Prostate gland (tissue), 2 donors: ENCODE results near the gene OR52E6. TPM values are rescaled to one million over a fixed set of nuclear protein-coding genes. Genes with fewer than 3 reads are reported as not detected.

Experiments
- DNase-seq: peaks from one replicate; pipeline ENCODE4 v3.0.0-alpha.2; 2019; ENCODE audit warnings: low spot score
- H3K27ac ChIP-seq, 2 donors: fragments of 200-600 bp; sonication (generic); 2 replicates each; pipeline ENCODE4 v1.5.1; 2017 to 2019
- H3K27me3 ChIP-seq: fragments of 200-600 bp; sonication (generic); replicated peaks from 2 replicates; pipeline ENCODE4 v1.5.1; 2019; ENCODE audit not compliant: insufficient read depth
- H3K36me3 ChIP-seq, 2 donors: fragments of 200-600 bp; sonication (generic); 1 replicate in 1 of 2; 2 replicates in 1 of 2; pipeline versions ENCODE4 v1.5.1 to v1.8.1; 2017 to 2019
- H3K4me1 ChIP-seq: fragments of 200-600 bp; sonication (generic); replicated peaks from 2 replicates; pipeline ENCODE4 v1.5.1; 2019
- H3K4me3 ChIP-seq, 2 donors: fragments of 200-600 bp; sonication (generic); 2 replicates each; pipeline ENCODE4 v1.5.1; 2017 to 2019
- H3K9me3 ChIP-seq: fragments of 200-600 bp; sonication (generic); 2 replicates; pipeline ENCODE4 v1.5.1; 2017
- POLR2A ChIP-seq: fragments of 450-650 bp; IDR thresholded peaks from one replicate; pipeline ENCODE4 v1.6.1; 2016; ENCODE audit warnings: antibody characterized with exemption, mild to moderate bottlenecking
- POLR2AphosphoS5 ChIP-seq: sonication (generic); formaldehyde crosslinking; IDR thresholded peaks from one replicate; pipeline ENCODE4 v1.6.1; 2017; ENCODE audit warnings: antibody characterized with exemption
- WGBS: methylation state at CpG from one replicate; pipeline ENCODE4 v1.1.5; 2018; 5-methylcytosine and 5-hydroxymethylcytosine counted together
- intact Hi-C: fragments of 100-400 bp; cut with DNase I; formaldehyde crosslinking; loops from one replicate; pipeline ENCODE4 v1.14.2; 2022
- total RNA-seq, 2 donors: library from RNA; depleted of rRNA; stranded (reverse); fragments of >200 nt; gene quantifications; one replicate each; pipeline ENCODE4 v1.1.0, GENCODE V29; 2016
- TF ChIP-seq, protein P1 (sequence below), 4 experiments: fragments of 200-600 bp in 2 of 4; fragments of 450-650 bp in 2 of 4; sonication (generic) in 2 of 4; IDR thresholded peaks; 1 replicate in 3 of 4; 2 replicates in 1 of 4; pipeline ENCODE4 v1.5.1; 2016 to 2019; ENCODE audit warnings: antibody characterized with exemption in 4 of 4, mild to moderate bottlenecking in 2 of 4, moderate library complexity in 2 of 4

The OR52E6 gene
- total RNA-seq, 2 donors from 2014 or later = not detected

GRCh38 chr11:5880329-5880728 is 38.6 kb upstream of the OR52E6 start, which contains the start of gene OR52E4:
OR52E4 (plus strand) TSS chr11:5880629; CDS start chr11:5884293, 3,664 bp downstream.
- H3K4me3 ChIP-seq = no peak within 1 kb of the TSS
- no peaks in the 10 kb centered on the region for H3K27me3 ChIP-seq
- no peak within 1 kb of the TSS for H3K27ac ChIP-seq
- 79% methylated on average over 4 of the region's 4 CpGs for WGBS
- no peaks in the 10 kb centered on the region for H3K9me3 ChIP-seq
- intact Hi-C loops = no loop called here
- no peaks in the 10 kb centered on the region for H3K4me1 ChIP-seq
- TF ChIP-seq, protein P1, sequence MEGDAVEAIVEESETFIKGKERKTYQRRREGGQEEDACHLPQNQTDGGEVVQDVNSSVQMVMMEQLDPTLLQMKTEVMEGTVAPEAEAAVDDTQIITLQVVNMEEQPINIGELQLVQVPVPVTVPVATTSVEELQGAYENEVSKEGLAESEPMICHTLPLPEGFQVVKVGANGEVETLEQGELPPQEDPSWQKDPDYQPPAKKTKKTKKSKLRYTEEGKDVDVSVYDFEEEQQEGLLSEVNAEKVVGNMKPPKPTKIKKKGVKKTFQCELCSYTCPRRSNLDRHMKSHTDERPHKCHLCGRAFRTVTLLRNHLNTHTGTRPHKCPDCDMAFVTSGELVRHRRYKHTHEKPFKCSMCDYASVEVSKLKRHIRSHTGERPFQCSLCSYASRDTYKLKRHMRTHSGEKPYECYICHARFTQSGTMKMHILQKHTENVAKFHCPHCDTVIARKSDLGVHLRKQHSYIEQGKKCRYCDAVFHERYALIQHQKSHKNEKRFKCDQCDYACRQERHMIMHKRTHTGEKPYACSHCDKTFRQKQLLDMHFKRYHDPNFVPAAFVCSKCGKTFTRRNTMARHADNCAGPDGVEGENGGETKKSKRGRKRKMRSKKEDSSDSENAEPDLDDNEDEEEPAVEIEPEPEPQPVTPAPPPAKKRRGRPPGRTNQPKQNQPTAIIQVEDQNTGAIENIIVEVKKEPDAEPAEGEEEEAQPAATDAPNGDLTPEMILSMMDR (IDR thresholded peaks at IDR 0.05) = no peak
- no peak for TF ChIP-seq POLR2A
- TF ChIP-seq POLR2AphosphoS5 = no peak
- DNase-seq = no peak
- H3K36me3 ChIP-seq = no peaks in the 10 kb centered on the region

DNA sequence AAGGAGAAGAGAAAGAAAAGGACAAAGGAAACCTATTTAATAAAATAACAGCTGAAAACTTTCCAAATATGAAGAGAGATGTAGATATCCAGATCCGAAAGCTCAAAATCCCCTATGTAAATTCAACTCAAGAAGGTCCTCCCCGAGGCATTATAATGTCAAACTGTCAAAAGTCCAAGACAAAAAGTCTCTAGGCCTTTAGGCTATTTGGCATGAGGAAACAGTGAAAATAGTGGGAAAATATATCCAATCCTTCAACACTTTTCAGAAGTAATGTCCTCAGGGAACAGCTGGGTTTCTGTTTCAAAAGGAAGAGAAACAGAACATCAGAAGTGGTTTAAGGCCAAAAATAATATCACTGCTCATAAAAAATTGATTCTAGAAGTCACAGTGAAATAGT is 36.9 kb upstream of the OR52E6 start:
- Histone ChIP-seq H3K27ac (no peak overlapping the region), H3K27me3 (no peaks in the 10 kb centered on the region), H3K36me3 (no peaks in the 10 kb centered on the region), H3K4me3 (no peak overlapping the region), H3K4me1 (no peaks in the 10 kb centered on the region), H3K9me3 (no peaks in the 10 kb centered on the region)
- WGBS = 34% methylated on average over 2 of the region's 2 CpGs
- no peak for DNase-seq
- intact Hi-C loops = no loop called here
- no peak for TF ChIP-seq POLR2A

GRCh38 chr11:5865826-5866225 is 24.1 kb upstream of the OR52E6 start:
- Histone ChIP-seq H3K4me3 (no peak overlapping the region), H3K27me3 (no peaks in the 10 kb centered on the region), H3K4me1 (no peaks in the 10 kb centered on the region), H3K9me3 (no peaks in the 10 kb centered on the region), H3K27ac (no peak overlapping the region), H3K36me3 (no peaks in the 10 kb centered on the region)
- WGBS = 91% methylated on average over 2 of the region's 2 CpGs
- DNase-seq = no peak
- intact Hi-C loops = no loop called here
- TF ChIP-seq, protein P1 (IDR thresholded peaks at IDR 0.05) = no peak
- TF ChIP-seq POLR2AphosphoS5 (no peak), POLR2A (no peak)

DNA sequence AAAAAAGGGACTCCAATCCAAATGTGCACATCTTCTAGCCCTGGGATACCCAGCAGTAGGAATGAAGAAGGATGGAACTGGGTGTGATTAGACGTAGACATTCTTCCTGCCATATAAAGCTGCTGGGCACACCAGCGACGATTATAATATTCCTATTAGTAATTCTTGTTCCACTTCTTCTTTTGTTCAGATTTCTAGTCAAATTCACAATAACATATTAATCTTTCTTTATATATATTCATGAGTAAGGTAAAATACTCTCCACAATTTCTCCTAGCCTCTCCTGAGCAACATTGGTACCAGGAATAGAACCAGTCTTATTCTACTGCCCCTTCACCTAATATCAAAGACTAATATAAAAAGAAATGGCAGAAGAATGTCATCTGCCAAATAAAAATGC is 15.9 kb upstream of the OR52E6 start, which contains the start of gene OR52E8:
Gene OR52E8, minus strand, starts transcription at position 101 of the 400 bp plus-strand sequence. Its CDS starts 0 bp downstream, at position 101.
- DNase-seq = no peak
- Histone ChIP-seq H3K27ac (no peak within 1 kb of the TSS), H3K27me3 (no peaks in the 10 kb centered on the region), H3K9me3 (no peaks in the 10 kb centered on the region), H3K4me3 (no peak within 1 kb of the TSS), H3K36me3 (no peaks in the 10 kb centered on the region), H3K4me1 (no peaks in the 10 kb centered on the region)
- 93% methylated on average over 3 of the region's 3 CpGs for WGBS
- TF ChIP-seq POLR2A (no peak), POLR2AphosphoS5 (no peak)
- TF ChIP-seq, protein P1 (IDR thresholded peaks at IDR 0.05) = no peak
- intact Hi-C loops = no loop called here

DNA sequence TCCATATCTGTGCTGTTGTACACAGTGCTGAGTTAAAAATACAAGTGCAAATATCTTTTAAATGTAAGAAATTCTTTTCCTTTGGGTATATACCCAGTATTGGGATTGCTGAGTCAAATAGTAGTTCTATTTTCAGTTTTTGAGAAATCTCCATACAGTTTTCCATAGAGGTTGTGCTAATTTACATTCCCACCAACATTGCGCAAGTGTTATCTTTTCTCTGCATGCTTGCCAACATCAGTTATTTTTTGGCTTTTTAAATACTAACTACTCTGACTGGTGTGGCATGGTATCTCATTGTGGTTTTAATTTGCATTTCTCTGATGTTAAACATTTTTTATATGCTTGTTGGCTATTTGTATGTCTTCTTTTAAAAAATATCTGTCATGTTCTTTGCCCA is 9.3 kb upstream of the OR52E6 start:
- no peak overlapping the region for H3K4me3 ChIP-seq
- WGBS = 93% methylated on average over 1 of the region's 1 CpG
- DNase-seq = no peak
- no peaks in the 10 kb centered on the region for H3K27me3 ChIP-seq
- H3K36me3 ChIP-seq = no peaks in the 10 kb centered on the region
- no peaks in the 10 kb centered on the region for H3K4me1 ChIP-seq
- no peak overlapping the region for H3K27ac ChIP-seq
- TF ChIP-seq, protein P1 (IDR thresholded peaks at IDR 0.05) = no peak
- TF ChIP-seq POLR2AphosphoS5 (no peak), POLR2A (no peak)
- intact Hi-C loops = no loop called here
- H3K9me3 ChIP-seq = no peaks in the 10 kb centered on the region
